ENCODE data around the gene FBXW4.

DNA sequence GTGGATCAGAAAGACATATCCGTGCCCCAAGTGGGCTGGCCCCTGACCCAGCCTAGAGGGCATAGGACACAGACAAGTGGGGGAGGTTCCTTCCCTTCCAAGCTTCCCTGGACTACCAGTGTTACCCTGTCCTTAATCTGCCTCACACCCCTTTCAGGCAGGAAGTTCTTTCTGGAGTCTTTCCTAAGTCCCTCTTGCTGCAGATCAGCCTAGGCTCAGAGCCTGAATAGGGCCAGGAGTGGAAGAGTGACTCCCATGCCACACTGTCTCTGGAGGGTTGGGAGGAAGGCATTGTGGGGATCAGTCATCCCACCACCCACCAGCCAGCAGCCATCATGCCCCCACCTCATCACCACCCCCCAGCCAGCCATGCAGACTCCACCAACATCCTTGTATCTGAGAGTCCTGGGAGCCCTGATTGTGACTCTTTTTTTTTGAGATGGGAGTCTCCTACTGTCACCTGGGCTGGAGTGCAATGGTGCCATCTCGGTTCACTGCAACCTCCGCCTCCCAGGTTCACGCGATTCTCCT is 129.5 kb downstream of the FBXW4 start:
- TF ChIP-seq, protein P1, sequence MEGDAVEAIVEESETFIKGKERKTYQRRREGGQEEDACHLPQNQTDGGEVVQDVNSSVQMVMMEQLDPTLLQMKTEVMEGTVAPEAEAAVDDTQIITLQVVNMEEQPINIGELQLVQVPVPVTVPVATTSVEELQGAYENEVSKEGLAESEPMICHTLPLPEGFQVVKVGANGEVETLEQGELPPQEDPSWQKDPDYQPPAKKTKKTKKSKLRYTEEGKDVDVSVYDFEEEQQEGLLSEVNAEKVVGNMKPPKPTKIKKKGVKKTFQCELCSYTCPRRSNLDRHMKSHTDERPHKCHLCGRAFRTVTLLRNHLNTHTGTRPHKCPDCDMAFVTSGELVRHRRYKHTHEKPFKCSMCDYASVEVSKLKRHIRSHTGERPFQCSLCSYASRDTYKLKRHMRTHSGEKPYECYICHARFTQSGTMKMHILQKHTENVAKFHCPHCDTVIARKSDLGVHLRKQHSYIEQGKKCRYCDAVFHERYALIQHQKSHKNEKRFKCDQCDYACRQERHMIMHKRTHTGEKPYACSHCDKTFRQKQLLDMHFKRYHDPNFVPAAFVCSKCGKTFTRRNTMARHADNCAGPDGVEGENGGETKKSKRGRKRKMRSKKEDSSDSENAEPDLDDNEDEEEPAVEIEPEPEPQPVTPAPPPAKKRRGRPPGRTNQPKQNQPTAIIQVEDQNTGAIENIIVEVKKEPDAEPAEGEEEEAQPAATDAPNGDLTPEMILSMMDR (conservative IDR thresholded peaks at IDR 0.05; ENCODE audit: low read length): no peak
- no peak for TF ChIP-seq EZH2phosphoT487 (IDR thresholded peaks at IDR 0.05; ENCODE audit: borderline replicate concordance)

All from Loucy (cell line).